ENCODE results near the gene CISH.

Gene CISH, protein sequence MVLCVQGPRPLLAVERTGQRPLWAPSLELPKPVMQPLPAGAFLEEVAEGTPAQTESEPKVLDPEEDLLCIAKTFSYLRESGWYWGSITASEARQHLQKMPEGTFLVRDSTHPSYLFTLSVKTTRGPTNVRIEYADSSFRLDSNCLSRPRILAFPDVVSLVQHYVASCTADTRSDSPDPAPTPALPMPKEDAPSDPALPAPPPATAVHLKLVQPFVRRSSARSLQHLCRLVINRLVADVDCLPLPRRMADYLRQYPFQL

DNA sequence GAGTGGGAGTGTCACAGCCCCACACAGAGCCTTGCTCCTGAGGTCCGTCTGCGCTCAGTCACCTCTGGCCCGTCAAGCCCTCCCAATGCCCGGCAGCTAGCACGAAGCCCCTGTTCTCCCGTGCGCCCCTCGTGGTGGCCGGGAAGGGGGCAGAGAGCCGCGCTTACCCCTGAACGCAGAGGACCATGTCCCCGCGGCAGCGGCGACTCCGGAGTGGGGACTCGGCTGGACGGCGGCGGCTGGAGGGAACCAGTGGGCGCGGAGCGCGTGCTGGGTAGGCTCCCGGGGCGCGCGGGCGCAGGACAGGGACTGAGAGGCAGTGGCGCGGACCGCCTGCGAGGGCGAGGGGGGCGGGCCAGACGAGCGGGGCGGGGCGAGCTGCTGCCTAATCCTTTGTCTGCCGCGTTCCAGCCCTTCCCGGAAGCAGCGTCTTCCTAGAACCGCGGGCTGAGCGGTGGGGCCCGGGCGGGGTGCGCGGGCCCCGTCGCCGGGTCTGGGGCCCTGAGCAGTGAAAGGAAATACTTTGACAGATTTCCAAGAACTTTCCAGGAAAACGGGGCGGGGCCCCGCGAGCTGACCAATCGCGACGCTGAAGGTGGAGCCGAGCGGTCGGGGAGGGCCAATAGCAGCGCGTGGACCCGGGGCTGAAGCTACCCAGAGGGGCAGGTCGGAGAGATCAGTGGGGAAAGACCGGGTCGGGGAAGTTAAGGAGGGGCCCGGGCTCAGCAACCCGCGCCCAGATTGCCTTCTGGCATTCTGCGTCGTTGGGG lies at the start of gene CISH:
Gene CISH (minus strand): TSS at position 311 of the 770 bp plus-strand sequence. CDS start 124 bp downstream, at position 187.
- DNase-seq (ENCODE audit: low read depth): peak; percentile 98

DNA sequence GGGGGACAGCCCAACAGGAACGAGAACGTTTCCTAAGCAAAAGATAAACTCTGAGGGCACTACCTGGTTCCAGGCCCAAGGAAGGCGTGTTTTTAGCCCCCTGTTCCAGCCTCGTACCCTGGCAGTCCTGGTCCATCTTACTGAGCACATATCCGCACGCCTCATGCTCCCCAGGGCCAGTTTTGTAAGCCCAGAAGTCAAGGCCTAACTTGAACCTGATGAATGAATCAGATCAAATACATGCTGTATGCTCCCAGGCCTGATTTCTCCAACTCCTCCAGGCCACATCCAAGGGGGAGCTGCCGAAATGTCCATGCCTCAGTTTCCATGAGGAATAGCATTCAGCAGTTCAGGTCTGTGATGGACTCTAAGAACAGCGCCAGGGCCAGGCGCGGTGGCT lies 48.8 kb upstream of the CISH start:
- no peak for DNase-seq (ENCODE audit: low read depth)

DNA sequence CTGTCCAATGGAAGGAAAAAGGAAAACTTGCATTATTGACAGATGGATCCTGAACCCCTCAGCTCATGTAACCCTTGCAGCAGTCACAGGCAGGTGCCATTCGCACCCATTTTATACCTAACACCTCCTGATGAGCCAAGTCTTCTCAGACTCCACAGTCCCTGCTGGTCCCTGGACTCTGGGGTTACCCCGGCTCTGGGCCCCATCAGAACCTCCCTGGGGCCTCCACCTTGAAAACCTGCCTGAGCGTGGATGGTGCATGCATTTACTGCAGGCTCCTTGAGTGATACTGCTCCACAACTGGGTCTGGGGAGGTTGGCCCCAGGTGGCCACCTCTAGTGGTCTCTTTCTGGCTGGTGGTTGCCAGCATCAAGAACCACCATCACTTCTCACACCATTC lies 47.3 kb upstream of the CISH start:
- DNase-seq (ENCODE audit: low read depth): no peak

DNA sequence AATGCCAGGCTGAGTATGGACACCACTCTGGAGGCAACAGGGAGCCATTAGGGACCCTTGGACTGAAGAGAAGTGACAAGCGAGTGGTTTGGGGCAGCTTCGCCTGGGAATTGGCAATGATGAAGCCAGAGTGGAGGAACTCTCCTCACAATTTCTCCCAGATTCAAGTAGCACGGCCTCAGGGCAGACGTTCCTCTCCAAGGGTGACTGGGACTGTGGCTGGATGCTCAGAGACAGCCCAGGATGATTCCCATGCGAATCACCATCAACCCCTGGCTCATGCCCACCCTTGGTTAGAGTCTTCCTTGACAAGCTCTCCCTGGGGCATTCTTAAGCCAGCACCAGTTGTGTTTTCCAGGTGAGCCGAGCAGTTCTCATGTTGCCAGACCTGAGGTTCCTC lies 46.8 kb upstream of the CISH start:
- DNase-seq (ENCODE audit: low read depth): no peak

DNA sequence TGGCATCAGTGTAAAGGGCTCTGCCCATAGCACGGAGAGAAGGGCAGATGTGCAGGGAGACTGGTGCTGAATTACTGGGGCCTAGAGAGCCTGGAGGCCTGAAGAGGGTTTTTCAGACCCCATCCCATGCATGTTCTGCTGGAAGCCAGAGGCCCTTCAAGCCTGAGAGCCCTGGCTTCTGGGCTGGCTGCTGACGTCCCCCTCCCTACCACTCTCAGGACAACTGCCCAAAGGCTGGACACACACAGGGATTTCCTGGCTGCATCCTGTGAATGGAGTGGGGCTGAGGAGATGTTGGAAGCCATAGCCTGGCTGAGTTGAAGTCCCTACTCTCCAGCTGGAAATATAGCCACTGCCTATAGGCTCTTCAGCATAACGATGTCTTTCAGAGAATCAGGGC lies 46.2 kb upstream of the CISH start:
- DNase-seq (ENCODE audit: low read depth): no peak

DNA sequence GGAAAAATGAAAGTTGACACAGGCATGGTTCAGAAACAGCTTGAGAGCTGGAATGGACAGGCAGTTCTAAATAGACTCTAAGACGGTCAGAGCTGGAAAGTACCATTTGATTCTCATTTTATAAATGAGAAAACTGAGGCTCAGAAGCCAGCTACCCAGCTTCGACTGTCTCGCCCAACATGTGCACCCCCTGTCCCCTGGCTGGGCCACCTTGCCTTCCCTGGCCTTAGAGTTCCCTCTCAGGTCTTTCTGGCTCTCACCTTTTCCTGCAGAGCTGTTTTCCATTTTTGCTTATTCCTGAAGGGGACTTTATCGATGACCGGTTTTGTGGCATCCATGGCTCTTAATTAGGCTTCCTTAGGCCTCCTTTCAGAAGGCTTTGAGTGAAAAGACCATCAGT lies 45.8 kb upstream of the CISH start:
- no peak for DNase-seq (ENCODE audit: low read depth)

DNA sequence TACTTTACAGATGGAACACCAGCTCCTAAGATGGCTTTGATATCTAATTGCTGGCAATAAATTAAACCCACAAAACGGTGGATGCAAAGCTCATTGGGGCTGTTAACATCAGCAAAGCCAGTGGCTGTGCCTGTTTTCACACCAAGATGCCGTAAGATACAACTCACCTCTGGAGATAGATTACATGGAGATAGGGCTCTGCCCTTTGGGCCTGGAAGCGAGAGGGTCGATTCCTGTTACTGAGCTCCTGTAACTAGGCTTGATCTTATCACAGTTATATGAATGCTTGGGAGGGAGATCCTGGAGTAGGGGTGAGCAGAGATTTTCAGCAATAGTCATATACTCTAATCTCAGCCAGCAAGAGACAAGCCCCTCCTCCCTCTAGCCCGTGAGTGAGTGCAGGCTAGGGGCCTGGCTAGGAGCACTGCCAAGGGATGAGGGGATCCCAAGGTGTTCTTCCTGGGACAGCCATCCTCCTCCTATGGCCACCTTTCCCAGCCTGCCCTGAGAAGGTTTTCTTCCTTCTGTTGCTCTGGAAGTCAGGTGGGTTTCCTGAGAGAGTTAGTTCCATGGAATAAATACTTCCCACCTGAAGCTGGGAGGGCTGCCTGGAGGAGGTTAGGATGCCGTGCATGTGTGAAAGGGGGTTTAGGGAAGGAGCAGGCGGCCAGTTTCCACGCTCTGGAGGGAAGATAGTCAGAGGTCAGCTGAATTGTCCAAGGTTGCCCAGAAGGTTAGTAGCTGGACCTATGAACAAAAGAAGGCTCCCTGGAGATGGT lies 45.0 kb upstream of the CISH start:
- DNase-seq (ENCODE audit: low read depth): no peak

DNA sequence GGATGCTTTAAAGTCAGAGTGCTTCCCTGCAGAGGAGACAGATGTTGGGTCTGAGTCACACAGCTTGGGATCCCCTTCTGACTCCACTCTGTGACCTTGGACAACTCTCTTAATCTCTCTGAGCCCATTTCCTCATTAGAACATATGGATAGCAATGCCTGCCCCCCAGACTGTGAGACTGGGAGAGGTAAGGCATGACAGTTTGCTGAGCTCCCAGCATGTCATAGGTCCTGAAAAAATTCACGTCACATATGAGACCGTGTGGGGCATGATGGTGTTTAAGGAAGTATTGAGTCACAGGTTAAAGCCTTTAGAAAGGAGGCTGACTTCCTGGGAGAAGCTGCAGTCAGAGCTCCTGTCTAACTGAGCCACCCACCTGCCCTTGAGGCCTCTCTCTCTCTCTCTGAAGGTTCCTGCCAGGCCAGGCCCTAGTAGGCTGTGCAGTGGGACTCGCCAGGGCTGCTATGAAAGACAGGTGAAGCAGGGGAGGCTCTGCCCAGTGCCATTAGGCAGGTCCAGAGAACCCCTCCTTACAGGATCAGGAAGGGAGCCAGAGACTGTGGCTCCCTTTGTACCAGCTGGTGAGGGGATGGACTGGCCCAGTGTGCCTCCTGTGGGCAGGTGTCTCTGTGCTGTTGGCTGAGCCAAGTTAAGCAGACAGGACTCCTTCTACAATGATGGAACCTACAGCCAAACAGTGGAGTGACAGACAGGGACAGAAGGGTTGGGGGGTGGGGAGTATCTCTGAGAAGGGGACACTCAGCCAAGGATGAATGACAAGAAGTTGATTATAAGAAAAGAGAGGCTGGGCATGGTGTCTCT lies 43.6 kb upstream of the CISH start:
- peak; percentile 47 for DNase-seq (ENCODE audit: low read depth)

DNA sequence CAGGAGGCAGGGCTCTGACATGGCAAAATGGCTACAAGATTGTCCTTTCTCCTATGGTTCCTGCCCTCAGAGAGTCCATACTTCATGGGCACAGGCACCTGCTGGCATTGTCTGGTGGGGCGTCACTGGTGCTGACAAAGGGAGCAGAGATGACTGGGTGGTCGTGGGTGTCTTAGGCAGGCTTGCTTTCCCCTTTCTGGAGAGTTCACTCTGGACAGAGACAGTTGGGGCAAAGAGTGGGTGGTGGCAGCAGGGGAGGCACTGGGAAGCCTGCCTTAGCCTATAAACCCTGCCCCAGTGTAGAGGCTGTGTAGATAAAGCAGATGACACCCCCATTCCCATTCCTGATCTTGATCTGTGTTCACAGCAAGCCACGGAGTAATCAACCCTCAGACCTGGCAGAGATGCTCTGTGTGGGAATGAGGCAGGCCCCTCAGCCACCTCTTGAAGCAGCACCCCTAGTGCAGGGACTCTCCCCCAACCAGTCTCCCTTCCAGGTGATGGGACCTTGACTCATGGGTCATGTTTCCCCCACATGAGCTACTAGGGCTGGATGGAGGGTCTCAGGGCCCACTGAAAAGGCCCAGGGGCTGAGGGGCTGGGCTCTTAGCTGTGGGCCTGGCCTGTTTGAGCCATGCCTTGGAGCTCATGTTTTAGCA lies 42.5 kb upstream of the CISH start:
- DNase-seq (ENCODE audit: low read depth): no peak

DNA sequence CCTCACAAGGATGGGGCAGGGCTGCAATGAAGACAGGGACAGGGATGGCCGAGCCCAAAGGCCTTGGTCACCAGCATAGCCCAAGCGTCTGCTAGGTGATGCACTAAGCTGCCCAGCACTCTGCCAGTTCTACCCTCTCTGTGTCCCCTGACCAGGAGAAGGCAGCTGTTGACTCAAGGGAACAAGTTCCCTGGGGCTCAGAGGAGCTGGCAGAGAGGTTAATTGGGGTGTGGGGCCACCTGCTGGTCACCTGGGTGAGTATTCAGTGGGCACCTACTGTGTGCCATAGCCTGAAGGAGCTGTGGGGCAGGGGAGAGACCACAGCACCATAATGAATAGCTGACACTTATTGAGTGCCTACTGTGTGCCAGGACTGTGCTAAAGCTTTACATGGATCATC lies 41.1 kb upstream of the CISH start:
- DNase-seq (ENCODE audit: low read depth): peak; percentile 36

DNA sequence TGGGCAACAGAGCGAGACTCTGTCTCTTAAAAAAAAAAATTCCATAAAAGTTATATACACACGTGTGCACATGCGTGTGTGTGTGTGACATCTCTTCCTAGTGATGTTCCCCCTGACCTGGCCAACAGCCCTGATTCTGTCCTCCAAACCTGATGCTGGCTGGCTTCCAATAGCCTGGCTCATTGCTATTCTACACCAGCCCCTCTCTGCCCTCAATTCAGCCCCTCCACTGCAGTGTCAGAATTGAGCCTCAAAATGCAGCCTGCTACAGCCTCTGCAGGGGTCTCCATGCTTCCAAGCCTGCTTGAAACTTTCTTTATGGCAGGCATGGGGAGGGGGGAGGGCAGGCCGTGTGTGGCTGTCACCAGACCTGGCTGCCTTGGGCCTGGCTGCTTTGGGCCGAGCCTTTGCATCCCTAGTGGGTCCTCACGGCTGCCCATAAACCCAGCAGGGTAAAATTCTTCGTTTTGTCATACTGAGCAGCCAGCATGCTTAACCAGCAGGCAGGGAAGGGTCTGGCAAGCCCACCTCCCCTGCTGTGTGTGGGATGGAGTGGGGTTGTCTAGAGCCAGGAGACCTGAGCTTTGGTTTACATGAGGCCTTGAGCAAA lies 40.5 kb upstream of the CISH start:
- no peak for DNase-seq (ENCODE audit: low read depth)

DNA sequence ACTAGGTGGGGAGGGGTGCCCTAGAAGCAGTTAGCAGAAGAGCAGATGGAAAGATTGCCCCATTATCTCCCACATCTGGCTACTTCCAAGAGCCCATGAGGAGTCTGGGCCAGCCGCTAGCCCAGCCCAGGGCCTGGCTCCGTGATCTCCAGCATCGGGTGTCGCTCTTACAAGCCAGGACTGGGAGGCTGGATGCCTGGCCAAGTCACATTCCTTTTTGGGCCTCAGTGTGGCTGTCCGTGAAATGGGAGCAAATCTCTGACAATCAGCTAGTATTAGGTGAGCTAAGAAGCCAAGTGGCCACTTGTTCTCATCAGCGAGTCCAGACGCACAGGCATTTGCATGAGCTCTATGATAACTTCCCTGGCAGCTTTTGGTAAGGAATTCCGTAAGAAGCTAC lies 39.9 kb upstream of the CISH start:
- DNase-seq (ENCODE audit: low read depth): no peak

DNA sequence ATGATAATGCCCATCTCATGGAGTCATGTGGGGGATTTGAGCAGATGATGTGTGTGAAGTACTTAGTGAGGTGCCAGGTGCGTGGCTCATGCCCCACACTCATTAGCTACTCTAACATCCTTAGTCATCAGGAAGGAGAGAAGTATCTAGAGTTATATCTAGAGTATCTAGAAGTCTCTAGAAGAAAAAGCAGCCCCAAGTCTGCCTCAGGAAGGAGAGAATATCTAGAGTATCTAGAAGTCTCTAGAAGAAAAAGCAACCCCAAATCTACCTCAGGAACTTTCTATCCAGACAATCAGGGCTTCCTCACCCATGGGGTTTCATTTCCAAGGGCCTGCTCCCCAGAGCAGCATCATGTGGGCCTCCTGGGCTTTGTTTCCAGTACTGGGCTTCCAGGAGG lies 38.4 kb upstream of the CISH start:
- DNase-seq (ENCODE audit: low read depth): no peak

DNA sequence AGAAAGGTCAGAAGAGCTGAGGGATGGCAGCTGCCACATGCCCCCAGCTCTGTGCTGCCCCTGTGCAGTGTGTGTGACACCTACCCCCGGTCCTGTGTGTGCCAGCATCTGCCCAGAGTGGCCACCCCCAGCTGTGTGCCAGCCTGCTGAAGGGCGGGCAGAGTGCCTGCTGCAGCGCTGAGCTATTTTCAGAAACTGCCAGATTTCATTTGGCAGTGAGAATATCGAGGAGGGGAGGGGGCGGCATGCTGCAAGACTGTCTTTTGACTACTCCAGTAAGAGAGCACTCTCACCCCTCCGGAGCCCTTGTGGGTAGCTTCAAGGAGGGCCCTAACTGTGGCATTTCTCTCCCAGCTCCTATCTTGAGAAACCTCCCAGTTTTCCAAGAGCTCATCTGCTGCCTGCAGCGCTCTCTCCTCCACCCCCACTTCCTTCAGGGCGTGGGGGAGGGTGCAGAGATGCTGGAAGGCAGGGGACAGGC lies 37.9 kb upstream of the CISH start:
- no peak for DNase-seq (ENCODE audit: low read depth)

DNA sequence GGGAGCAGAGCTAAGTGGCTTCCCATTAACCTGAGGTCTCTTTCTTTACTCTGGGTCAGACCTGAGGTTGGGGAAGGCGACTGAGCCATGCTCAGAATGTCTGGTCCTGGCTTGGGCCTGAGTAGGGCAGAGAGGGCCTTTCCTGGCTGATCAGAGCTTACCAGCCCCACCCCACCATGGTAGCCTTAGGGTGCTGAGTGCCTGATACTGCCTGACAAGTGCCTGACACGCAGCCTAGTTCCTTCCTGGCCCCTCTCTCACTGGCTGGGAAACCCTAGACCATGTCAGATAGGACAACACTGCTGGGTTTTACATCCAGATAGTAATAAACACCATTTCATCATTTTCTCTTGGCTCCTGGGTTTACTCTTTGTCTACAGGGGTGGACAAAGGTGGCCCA lies 37.4 kb upstream of the CISH start:
- no peak for DNase-seq (ENCODE audit: low read depth)

DNA sequence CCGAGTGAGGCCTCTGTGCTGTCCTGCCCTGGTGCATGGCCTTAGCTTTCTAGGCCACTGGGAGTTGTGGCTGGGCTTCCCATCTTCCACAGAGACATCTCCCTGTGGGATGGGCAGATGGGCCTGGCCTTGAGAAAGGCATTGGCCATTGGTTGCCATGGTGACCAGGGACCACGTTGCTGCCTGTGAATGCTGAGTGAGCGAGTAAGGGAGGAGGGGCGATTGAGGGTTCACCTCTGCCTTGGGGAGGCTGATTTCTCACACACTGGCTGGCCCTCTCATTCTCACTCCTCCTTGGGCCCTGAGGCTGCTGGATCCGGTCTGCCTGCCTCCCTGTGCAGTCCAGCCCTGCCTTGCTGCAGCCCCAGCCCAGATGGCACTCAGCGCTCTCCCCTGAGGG lies 36.7 kb upstream of the CISH start:
- DNase-seq (ENCODE audit: low read depth): no peak

DNA sequence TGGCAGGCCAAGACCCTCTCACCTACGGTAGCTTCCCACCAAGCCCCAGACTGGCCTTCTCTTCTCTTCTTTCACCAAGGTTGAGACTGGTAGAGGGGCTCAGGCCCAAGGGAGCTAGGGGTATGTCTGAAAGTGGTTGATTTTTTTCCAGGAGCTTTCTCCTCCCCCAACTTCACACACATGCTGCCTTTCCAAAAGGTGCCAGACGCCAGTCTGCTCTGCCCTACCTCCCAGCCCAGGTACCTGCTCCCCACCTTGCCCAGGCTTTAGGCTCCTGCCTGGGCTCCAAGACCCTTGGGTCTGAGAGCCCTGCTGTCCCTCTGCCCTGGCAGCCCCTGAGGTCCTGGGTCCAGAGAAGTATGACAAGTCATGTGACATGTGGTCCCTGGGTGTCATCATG lies 33.8 kb upstream of the CISH start:
- no peak for DNase-seq (ENCODE audit: low read depth)

DNA sequence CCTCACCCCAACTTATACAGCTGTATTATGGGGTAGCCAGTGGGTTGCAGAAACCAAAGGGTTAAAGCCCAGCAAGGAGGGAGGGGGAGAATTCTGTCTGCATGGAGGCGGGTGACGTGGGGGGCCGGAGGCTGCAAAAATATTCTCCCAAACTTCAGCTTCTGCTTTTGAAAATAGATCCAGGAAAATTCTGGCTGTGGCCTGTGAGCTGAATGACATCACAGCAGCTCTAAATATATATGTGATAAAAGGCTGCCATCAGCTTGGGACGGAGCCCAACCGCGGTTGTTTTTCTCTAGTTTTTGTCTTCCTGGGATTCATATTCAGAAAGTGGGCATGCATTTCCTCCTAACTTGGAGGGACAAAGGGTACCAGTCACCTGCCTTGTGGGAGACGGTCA lies 33.0 kb upstream of the CISH start:
- DNase-seq (ENCODE audit: low read depth): no peak

DNA sequence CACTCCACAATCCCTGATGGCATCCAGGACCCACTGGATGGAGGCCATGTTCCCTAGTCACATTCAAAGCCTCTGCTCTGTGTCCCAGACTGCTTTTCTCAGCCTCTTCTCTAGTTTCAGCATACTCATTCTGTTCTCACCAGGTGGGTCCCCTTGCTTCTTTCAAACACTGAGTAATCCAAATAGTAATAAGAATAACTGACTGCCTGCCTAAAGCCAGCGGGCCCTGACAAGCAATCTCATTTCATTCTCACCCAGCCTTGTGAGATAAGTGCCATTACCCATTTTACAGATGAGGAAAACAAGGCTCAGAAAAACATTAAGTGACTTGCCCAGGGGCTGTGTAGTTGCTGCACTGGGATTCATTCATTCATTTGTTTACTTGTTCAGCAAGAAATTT lies 30.8 kb upstream of the CISH start:
- DNase-seq (ENCODE audit: low read depth): no peak

DNA sequence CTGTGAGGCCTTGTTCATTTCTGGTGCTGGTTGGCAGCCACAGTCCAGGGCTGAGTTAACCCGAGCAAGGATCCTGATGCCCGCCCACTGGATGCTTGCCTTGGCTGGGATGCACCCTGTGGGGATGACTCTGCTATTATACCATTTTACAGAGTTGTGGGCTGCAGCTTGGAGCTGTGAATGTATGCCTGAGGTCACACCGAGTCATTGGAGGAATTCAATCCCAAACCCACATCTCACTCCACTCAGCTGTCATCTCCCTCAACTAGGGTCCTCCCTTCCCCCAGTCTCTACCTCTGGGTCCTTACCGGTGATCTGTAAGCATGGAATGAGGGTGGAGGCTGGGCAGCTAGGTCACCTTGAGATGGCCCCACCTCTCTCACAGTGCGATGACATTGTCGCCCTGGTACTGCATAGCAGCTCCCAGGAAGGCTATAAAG lies 27.5 kb upstream of the CISH start:
- no peak for DNase-seq (ENCODE audit: low read depth)

DNA sequence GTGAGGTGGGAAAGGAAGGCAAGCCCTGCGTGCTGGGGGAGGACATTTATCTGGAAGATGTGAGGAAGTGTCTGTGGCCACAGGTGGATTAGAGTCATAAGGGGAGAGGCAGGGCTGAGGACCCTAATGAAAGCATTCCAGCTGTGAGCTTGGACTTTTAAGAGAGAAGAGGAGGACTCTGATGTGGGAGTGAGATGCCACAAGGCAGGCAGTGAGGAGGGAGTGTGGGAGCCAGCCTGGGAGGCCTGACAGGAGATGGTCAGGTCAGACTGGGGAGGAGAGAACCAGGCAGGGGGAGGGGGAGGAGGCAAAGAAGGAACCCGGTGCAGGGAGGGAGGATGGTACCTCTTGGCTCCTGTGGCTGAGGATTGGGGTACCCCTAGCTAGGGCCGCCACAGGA lies 26.4 kb upstream of the CISH start:
- DNase-seq (ENCODE audit: low read depth): no peak
